HepG2 (cell line): ENCODE data around the gene WNT7A. TPM values are rescaled to one million over a fixed set of nuclear protein-coding genes. Genes with fewer than 3 reads are reported as not detected.

Experiments used
- ATAC-seq: fragments of 200-7000 bp; cut with Tn5 transposase; 3 replicates; pipeline ENCODE4 v1.9.1; 2020; ENCODE audit warnings: mild to moderate bottlenecking, moderate library complexity
- BruUV-seq: library from RNA; stranded (reverse); fragments of 400-500 nt; replicated peaks from 2 replicates; lab custom pipeline; 2021; lab: Mats Ljungman, UMichigan
- CTCF ChIA-PET: fragments of 300-600 bp; formaldehyde crosslinking; extraction: SDS; loops from one replicate; lab custom pipeline; 2021; ENCODE audit warnings: low total read pairs, inconsistent platforms, low intra/inter-chr PET ratio; lab: Yijun Ruan, JAX
- POLR2A ChIA-PET: fragments of 350-600 bp; sonication (Branson Sonifier 250); formaldehyde crosslinking; loops from one replicate; lab custom pipeline; 2020; ENCODE audit warnings: antibody characterized with exemption, inconsistent platforms; lab: Yijun Ruan, JAX
- DNase-seq: peaks from one replicate; pipeline ENCODE4 v3.0.0-alpha.2; 2015; ENCODE audit warnings: low spot score
- FAIRE-seq: peaks from 3 replicates; lab custom pipeline; 2011; peaks lifted over from hg19 to GRCh38; lab: Jason Lieb, UNC
- H2AFZ ChIP-seq: one replicate; pipeline ENCODE4 v1.6.1; 2011; ENCODE audit warnings: low read length, inconsistent platforms
- H3K27ac ChIP-seq: fragments of 300-600 bp; 3 replicates; pipeline ENCODE4 v1.8.0; 2011; ENCODE audit warnings: mixed run types, mild to moderate bottlenecking, mixed read lengths, low read length, inconsistent platforms; ENCODE audit not compliant: insufficient read depth; ENCODE audit errors: extremely low read length
- H3K27me3 ChIP-seq, 2 experiments: fragments of 200-600 bp in 1 of 2; 2 replicates in 1 of 2; 3 replicates in 1 of 2; pipeline versions ENCODE4 v1.6.0 to v1.8.0; 2011; ENCODE audit warnings: low read length in 2 of 2, mild to moderate bottlenecking in 2 of 2, moderate library complexity in 2 of 2, inconsistent platforms in 1 of 2; ENCODE audit not compliant: insufficient read depth in 2 of 2, control insufficient read depth in 1 of 2
- H3K36me3 ChIP-seq, 2 experiments: fragments of 200-600 bp in 1 of 2; replicated peaks in 1 of 2; 2 replicates in 1 of 2; 3 replicates in 1 of 2; pipeline versions ENCODE4 v1.5.1 to v1.8.0; 2011; ENCODE audit warnings: low read length in 2 of 2, inconsistent platforms in 1 of 2; ENCODE audit not compliant: insufficient read depth in 2 of 2, control insufficient read depth in 1 of 2
- H3K4me1 ChIP-seq: 2 replicates; pipeline ENCODE4 v1.5.1; 2012; ENCODE audit warnings: low read length, inconsistent platforms; ENCODE audit not compliant: insufficient read depth
- H3K4me2 ChIP-seq: 2 replicates; pipeline ENCODE4 v1.6.0; 2011; ENCODE audit warnings: low read depth, low read length, inconsistent platforms
- H3K4me3 ChIP-seq, 3 experiments: fragments of 200-600 bp in 1 of 3; sonication (generic), shearing (Covaris generic) in 1 of 3; replicated peaks in 1 of 3; 2 replicates each; pipeline ENCODE4 v1.5.1; 2011 to 2016; ENCODE audit warnings: low read length in 3 of 3, inconsistent platforms in 2 of 3, low read depth in 2 of 3, mild to moderate bottlenecking in 2 of 3, control low read depth in 1 of 3, mixed read lengths in 1 of 3; ENCODE audit not compliant: insufficient read depth in 1 of 3
- H3K79me2 ChIP-seq: one replicate; pipeline ENCODE4 v1.6.1; 2011; ENCODE audit warnings: low read length, inconsistent platforms; ENCODE audit not compliant: insufficient read depth
- H3K9ac ChIP-seq: 2 replicates; pipeline ENCODE4 v1.6.0; 2011; ENCODE audit warnings: mild to moderate bottlenecking, low read depth, low read length, inconsistent platforms; ENCODE audit not compliant: insufficient read depth
- H3K9me3 ChIP-seq: 2 replicates; pipeline ENCODE4 v1.5.1; 2012; ENCODE audit warnings: mild to moderate bottlenecking, low read length
- H4K20me1 ChIP-seq: 2 replicates; pipeline ENCODE4 v1.6.0; 2011; ENCODE audit warnings: inconsistent platforms, mild to moderate bottlenecking, low read length, moderate library complexity; ENCODE audit not compliant: insufficient read depth
- DNMT1 ChIP-seq: sonication (generic); formaldehyde crosslinking; IDR thresholded peaks from 2 replicates; pipeline ENCODE4 v1.5.1; 2020; ENCODE audit warnings: mild to moderate bottlenecking, missing genetic modification reagents
- ELF4 ChIP-seq: sonication (generic); formaldehyde crosslinking; IDR thresholded peaks from 2 replicates; pipeline ENCODE4 v1.5.0; 2020; ENCODE audit warnings: missing genetic modification reagents, mild to moderate bottlenecking, moderate library complexity, borderline replicate concordance
- KDM5B ChIP-seq: sonication (generic); formaldehyde crosslinking; IDR thresholded peaks from 2 replicates; pipeline ENCODE4 v1.4.0; 2020; ENCODE audit warnings: missing genetic modification reagents, mild to moderate bottlenecking, borderline replicate concordance
- KLF16 ChIP-seq, 2 experiments: sonication (generic) in 1 of 2; formaldehyde crosslinking in 1 of 2; IDR thresholded peaks; 2 replicates each; pipeline versions ENCODE4 v1.6.1 to v1.8.0; 2016 to 2023; ENCODE audit warnings: missing genetic modification reagents in 2 of 2, missing compliant biosample characterization in 1 of 2
- MED1 ChIP-seq: sonication (generic); formaldehyde crosslinking; IDR thresholded peaks from 2 replicates; pipeline ENCODE4 v1.4.0; 2020; ENCODE audit warnings: missing genetic modification reagents
- MEF2D ChIP-seq: sonication (generic); formaldehyde crosslinking; IDR thresholded peaks from 2 replicates; pipeline ENCODE4 v1.5.1; 2020; ENCODE audit warnings: mild to moderate bottlenecking, missing genetic modification reagents
- PHB2 ChIP-seq: fragments of 450-650 bp; IDR thresholded peaks from 2 replicates; pipeline ENCODE4 v1.6.1; 2018; ENCODE audit not compliant: partially characterized antibody
- SETDB1 ChIP-seq: sonication (generic); formaldehyde crosslinking; IDR thresholded peaks from 2 replicates; pipeline ENCODE4 v1.5.1; 2020; ENCODE audit warnings: missing genetic modification reagents, mild to moderate bottlenecking, borderline replicate concordance
- SP1 ChIP-seq, 2 experiments: fragments of 450-650 bp in 1 of 2; sonication (generic) in 1 of 2; formaldehyde crosslinking in 1 of 2; IDR thresholded peaks; 2 replicates each; pipeline versions ENCODE4 v1.4.0 to v1.6.1; 2016 to 2020; ENCODE audit warnings: missing genetic modification reagents in 1 of 2
- SRSF1 ChIP-seq: fragments of 200-400 bp; formaldehyde crosslinking; optimal IDR thresholded peaks from 2 replicates; pipeline ENCODE3; 2017; ENCODE audit warnings: mild to moderate bottlenecking, low read depth, low read length, moderate library complexity
- SUZ12 ChIP-seq: fragments of 150-350 bp; IDR thresholded peaks from 2 replicates; pipeline ENCODE4 v1.6.1; 2014; ENCODE audit warnings: low read depth, low read length
- ZBTB21 ChIP-seq: sonication (generic); formaldehyde crosslinking; IDR thresholded peaks from 2 replicates; pipeline ENCODE4 v1.4.0; 2020; ENCODE audit warnings: missing genetic modification reagents
- ZNF850 ChIP-seq: sonication (generic); formaldehyde crosslinking; conservative IDR thresholded peaks from 2 replicates; pipeline ENCODE4 v1.9.0; 2021; ENCODE audit warnings: mild to moderate bottlenecking, missing genetic modification reagents
- WGBS: methylation state at CpG from one replicate; pipeline ENCODE4 v1.1.6; 2017; ENCODE audit warnings: low lambda C conversion rate; 5-methylcytosine and 5-hydroxymethylcytosine counted together
- in situ Hi-C: cut with HindIII; loops from 2 replicates; pipeline ENCODE4 v1.10.0; 2017; ENCODE audit warnings: low pct_unique_long_range_greater_than_20kb; ENCODE audit not compliant: extremely low pct_ligation_motif_present
- intact Hi-C: fragments of 100-400 bp; cut with micrococcal nuclease; formaldehyde crosslinking; loops from one replicate; pipeline ENCODE4 v1.10.0; 2022; ENCODE audit not compliant: unreplicated experiment
- polyA plus RNA-seq, 8 experiments: library from polyadenylated mRNA; depleted of rRNA in 3 of 8; stranded (reverse) in 7 of 8; unstranded in 1 of 8; fragments of >200 nt; fragmentation: Illumina TruSeq in 4 of 8; extraction: Trizol in 4 of 8; gene quantifications; 2 replicates each; pipeline versions ENCODE4 v1.2.1 to v1.2.3, GENCODE V29; 2011 to 2016; ENCODE audit warnings: low read depth in 4 of 8, missing spikeins in 1 of 8, mixed read lengths in 1 of 8; ENCODE audit not compliant: insufficient read depth in 1 of 8
- total RNA-seq, 5 experiments: library from RNA; depleted of rRNA; stranded (reverse); fragments of >200 nt; fragmentation: Illumina TruSeq; extraction: Trizol; gene quantifications; 2 replicates each; pipeline ENCODE4 v1.2.3, GENCODE V29; 2016; ENCODE audit warnings: low read depth in 1 of 5
- TF ChIP-seq, protein P1 (sequence below): sonication (generic); formaldehyde crosslinking; IDR thresholded peaks from 2 replicates; pipeline ENCODE4 v1.4.0; 2020; ENCODE audit warnings: missing genetic modification reagents, borderline replicate concordance
- TF ChIP-seq, protein P2 (sequence below): sonication (generic); formaldehyde crosslinking; IDR thresholded peaks from 2 replicates; pipeline ENCODE4 v1.9.0; 2021; ENCODE audit warnings: missing genetic modification reagents, mild to moderate bottlenecking, borderline replicate concordance
- TF ChIP-seq, protein P3 (sequence below): sonication (generic); formaldehyde crosslinking; IDR thresholded peaks from 2 replicates; pipeline ENCODE4 v1.8.1; 2022; ENCODE audit warnings: mild to moderate bottlenecking, missing genetic modification reagents
- TF ChIP-seq, protein P4 (sequence below): sonication (generic); formaldehyde crosslinking; IDR thresholded peaks from 2 replicates; pipeline ENCODE4 v1.5.0; 2020; ENCODE audit warnings: mild to moderate bottlenecking, missing genetic modification reagents, moderate library complexity

Gene WNT7A
- total and polyA plus RNA-seq, 2 of the 13 experiments (the other 11 are each of a cell fraction or from before 2014, with no cell fraction given) = not detected

- H3K4me1 ChIP-seq = no peaks in the 10 kb centered on the region
- no TSS peak for BruUV-seq
- in situ Hi-C loops = no loop called here
- DNase-seq = no peak
- H3K27ac ChIP-seq = no peak overlapping the region
- 0 out of 2 replicates have a peak, but pooled peaks cover 2% of the 10 kb centered on the region for H4K20me1 ChIP-seq
- no peaks in the 10 kb centered on the region for H3K79me2 ChIP-seq
- ATAC-seq = no peak
- peaks cover 3 to 38% of the 10 kb centered on the region in 2 experiments; a peak in 3 of 5 replicates for H3K27me3 ChIP-seq
- no peak for FAIRE-seq
- ChIA-PET POLR2A (no interaction called here), CTCF (no interaction called here)
- no peak overlapping the region for H3K4me2 ChIP-seq
- no peak overlapping the region for H3K9ac ChIP-seq
- no peaks in the 10 kb centered on the region for H3K9me3 ChIP-seq
- H3K36me3 ChIP-seq = no peaks in the 10 kb centered on the region
- no peak overlapping the region for H3K4me3 ChIP-seq
- intact Hi-C loops = no loop called here
- WGBS = 27% methylated on average over 1 of the region's 1 CpG
- TF ChIP-seq, protein P1, sequence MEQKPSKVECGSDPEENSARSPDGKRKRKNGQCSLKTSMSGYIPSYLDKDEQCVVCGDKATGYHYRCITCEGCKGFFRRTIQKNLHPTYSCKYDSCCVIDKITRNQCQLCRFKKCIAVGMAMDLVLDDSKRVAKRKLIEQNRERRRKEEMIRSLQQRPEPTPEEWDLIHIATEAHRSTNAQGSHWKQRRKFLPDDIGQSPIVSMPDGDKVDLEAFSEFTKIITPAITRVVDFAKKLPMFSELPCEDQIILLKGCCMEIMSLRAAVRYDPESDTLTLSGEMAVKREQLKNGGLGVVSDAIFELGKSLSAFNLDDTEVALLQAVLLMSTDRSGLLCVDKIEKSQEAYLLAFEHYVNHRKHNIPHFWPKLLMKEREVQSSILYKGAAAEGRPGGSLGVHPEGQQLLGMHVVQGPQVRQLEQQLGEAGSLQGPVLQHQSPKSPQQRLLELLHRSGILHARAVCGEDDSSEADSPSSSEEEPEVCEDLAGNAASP (CRISPR knock-in tag) = no peak
- TF ChIP-seq ZNF850 = no peak
- no peak for TF ChIP-seq MED1
- TF ChIP-seq SUZ12 = no peak
- no peak for TF ChIP-seq DNMT1 (CRISPR knock-in tag)
- TF ChIP-seq, protein P2, sequence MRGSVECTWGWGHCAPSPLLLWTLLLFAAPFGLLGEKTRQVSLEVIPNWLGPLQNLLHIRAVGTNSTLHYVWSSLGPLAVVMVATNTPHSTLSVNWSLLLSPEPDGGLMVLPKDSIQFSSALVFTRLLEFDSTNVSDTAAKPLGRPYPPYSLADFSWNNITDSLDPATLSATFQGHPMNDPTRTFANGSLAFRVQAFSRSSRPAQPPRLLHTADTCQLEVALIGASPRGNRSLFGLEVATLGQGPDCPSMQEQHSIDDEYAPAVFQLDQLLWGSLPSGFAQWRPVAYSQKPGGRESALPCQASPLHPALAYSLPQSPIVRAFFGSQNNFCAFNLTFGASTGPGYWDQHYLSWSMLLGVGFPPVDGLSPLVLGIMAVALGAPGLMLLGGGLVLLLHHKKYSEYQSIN (CRISPR knock-in tag) = no peak
- TF ChIP-seq MEF2D (CRISPR knock-in tag) = no peak
- TF ChIP-seq PHB2 = no peak
- no peak for TF ChIP-seq SRSF1
- TF ChIP-seq KLF16 (CRISPR knock-in tag; IDR thresholded peaks at IDR 0.05) = no peak
- TF ChIP-seq, protein P3, sequence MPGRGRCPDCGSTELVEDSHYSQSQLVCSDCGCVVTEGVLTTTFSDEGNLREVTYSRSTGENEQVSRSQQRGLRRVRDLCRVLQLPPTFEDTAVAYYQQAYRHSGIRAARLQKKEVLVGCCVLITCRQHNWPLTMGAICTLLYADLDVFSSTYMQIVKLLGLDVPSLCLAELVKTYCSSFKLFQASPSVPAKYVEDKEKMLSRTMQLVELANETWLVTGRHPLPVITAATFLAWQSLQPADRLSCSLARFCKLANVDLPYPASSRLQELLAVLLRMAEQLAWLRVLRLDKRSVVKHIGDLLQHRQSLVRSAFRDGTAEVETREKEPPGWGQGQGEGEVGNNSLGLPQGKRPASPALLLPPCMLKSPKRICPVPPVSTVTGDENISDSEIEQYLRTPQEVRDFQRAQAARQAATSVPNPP (CRISPR knock-in tag) = no peak
- no peak for TF ChIP-seq ZBTB21 (CRISPR knock-in tag)
- TF ChIP-seq SETDB1 (CRISPR knock-in tag) = no peak
- TF ChIP-seq, protein P4, sequence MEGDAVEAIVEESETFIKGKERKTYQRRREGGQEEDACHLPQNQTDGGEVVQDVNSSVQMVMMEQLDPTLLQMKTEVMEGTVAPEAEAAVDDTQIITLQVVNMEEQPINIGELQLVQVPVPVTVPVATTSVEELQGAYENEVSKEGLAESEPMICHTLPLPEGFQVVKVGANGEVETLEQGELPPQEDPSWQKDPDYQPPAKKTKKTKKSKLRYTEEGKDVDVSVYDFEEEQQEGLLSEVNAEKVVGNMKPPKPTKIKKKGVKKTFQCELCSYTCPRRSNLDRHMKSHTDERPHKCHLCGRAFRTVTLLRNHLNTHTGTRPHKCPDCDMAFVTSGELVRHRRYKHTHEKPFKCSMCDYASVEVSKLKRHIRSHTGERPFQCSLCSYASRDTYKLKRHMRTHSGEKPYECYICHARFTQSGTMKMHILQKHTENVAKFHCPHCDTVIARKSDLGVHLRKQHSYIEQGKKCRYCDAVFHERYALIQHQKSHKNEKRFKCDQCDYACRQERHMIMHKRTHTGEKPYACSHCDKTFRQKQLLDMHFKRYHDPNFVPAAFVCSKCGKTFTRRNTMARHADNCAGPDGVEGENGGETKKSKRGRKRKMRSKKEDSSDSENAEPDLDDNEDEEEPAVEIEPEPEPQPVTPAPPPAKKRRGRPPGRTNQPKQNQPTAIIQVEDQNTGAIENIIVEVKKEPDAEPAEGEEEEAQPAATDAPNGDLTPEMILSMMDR = no peak
- no peak for TF ChIP-seq ELF4 (CRISPR knock-in tag)
- TF ChIP-seq KDM5B (CRISPR knock-in tag) = no peak
- no peak for TF ChIP-seq SP1 (IDR thresholded peaks at IDR 0.05)
- TF ChIP-seq SP1 (CRISPR knock-in tag; IDR thresholded peaks at IDR 0.05) = no peak
- H2AFZ ChIP-seq = no peak overlapping the region
These were observed 19.9 kb downstream of the WNT7A start for GRCh38 chr3:13860001-13860400.
